NB4 (cell line): ENCODE results near the gene GP2.

Experiments
- DNase-seq: peaks from one replicate; pipeline ENCODE4 v3.0.0; 2010; ENCODE audit warnings: low read depth
- H3K4me3 ChIP-seq: one replicate; pipeline ENCODE4 v1.5.1; 2011; ENCODE audit warnings: mild to moderate bottlenecking, low read depth, low read length, moderate library complexity
- CTCF ChIP-seq: IDR thresholded peaks from one replicate; pipeline ENCODE4 v1.5.1; 2012; ENCODE audit warnings: low read depth, low read length
- MYC ChIP-seq: IDR thresholded peaks from 2 replicates; pipeline ENCODE4 v1.6.1; 2011; ENCODE audit warnings: low read depth, low read length
- POLR2A ChIP-seq: IDR thresholded peaks from 2 replicates; pipeline ENCODE4 v1.6.1; 2011; ENCODE audit warnings: mild to moderate bottlenecking; ENCODE audit not compliant: insufficient read length; ENCODE audit errors: extremely low read depth
- TF ChIP-seq, protein P1 (sequence below): IDR thresholded peaks from 2 replicates; pipeline ENCODE4 v1.6.1; 2011; ENCODE audit warnings: low read depth, low read length

GP2 gene

DNA sequence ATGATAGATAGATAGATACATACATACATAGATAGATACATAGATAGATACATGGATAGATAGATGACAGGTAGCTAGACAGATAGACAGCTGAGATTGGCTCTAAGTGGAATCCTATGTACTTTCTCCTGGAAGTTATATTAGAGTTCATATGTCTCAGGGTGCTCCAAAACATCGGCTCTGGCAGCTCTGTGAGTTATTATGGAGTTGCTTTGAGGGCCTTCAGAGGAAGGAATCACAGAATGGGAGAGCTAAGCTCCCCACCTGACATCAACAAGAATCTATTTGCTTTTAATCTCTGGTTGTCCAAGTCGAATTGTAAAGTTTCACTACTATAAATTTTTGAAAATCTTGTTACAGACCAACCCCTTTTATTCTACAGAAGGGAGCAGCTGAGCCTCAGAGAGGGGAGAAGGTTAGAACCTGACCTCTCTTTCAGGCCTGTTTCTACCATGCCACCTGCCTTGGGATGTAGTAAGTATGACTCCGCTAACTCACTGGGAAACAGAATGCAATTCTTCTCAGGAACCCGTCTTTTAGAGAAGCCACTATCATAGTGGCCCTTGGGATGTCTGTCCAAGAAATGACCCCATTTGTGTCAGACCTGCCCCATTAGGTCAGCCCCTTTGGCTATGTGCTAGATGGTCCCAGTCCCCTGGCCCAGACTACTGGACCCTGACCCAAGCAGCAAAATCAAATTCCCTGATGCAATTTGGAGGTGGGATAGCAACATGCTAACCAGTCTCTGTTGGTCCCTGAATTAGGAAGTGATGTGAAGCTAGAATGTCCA, 18.3 kb downstream of the GP2 start:
- H3K4me3 ChIP-seq: no peak overlapping the region
- no peak for DNase-seq
- TF ChIP-seq, protein P1, sequence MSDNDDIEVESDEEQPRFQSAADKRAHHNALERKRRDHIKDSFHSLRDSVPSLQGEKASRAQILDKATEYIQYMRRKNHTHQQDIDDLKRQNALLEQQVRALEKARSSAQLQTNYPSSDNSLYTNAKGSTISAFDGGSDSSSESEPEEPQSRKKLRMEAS: no peak
- TF ChIP-seq CTCF (no peak), POLR2A (no peak), MYC (no peak)

DNA sequence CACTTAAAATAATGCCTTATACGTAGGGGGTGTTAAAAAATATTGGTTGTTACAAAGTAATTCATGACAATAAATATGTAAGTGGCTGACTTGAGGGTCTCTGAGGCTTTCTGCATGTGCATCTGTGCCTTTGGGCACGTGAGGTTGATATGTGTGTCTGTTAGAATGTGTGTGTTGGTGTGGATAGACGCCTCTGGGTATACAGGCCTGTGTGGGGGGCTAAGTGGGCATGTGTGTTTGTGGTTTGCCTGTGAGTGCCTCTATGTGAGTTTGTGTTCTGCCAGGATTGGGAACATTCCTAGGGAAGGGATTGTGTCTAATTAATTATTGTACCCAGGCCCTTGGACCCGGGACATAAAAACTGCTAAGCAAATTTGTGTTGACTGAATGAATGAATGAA, 19.0 kb downstream of the GP2 start:
- TF ChIP-seq POLR2A: no peak
- TF ChIP-seq MYC: no peak
- no peak for TF ChIP-seq CTCF
- TF ChIP-seq, protein P1: no peak

DNA sequence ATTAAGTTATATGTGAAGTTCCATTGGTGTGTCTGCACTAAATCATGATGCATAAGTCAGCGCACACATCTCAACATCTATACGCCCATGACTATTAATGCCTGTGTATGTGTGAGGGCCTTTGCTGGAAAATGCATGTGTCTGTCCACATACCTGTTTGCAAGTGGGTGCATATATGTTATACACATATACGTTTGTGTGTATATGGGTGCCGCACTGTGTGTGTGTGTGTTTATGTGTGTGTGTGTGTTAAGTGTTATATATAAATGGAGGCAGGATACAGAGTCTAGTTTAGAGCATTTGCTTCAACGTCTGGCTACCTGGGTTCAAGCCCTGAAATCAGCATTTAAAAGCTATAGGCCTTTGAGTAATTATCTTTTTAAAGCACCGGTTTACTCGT, 19.5 kb downstream of the GP2 start:
- TF ChIP-seq, protein P1: no peak
- TF ChIP-seq CTCF (no peak), MYC (no peak), POLR2A (no peak)
- no peak for DNase-seq
- no peak overlapping the region for H3K4me3 ChIP-seq

More for the DNA sequence above, 19.0 kb downstream of the GP2 start:
- DNase-seq: no peak
- H3K4me3 ChIP-seq: no peak overlapping the region

DNA sequence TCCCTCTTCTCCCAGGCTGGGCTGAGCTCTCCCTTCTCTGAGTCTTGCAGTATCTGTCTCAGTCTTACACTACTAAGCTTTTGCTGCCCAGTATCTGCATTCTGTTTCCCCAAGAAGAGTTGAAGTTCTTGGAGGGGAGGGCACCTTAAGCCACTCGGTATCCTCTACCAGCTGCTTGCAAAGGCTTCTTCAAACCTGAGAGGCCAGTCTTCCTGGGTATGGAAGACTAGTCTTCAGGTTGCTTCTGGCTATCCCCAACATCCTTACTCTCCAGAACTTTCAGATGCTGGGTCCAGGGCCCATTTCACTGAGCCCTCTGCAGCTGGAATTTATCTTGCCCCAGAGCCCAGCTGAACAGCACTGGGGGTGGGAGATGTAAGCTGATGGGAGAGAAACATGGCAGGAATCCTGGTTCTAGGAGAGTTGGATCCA, 20.1 kb downstream of the GP2 start:
- DNase-seq: no peak
- no peak overlapping the region for H3K4me3 ChIP-seq
- TF ChIP-seq CTCF (no peak), POLR2A (no peak), MYC (no peak)
- TF ChIP-seq, protein P1: no peak

- no peak for DNase-seq
- TF ChIP-seq CTCF (no peak), POLR2A (no peak), MYC (no peak)
- TF ChIP-seq, protein P1: no peak
- no peak overlapping the region for H3K4me3 ChIP-seq
Observed at GRCh38 chr16:20306401-20306800, 20.9 kb downstream of the GP2 start.

- TF ChIP-seq CTCF: no peak
- TF ChIP-seq, protein P1: no peak
- TF ChIP-seq MYC: no peak
- no peak for TF ChIP-seq POLR2A
- no peak overlapping the region for H3K4me3 ChIP-seq
- no peak for DNase-seq
Observed at GRCh38 chr16:20303012-20303411, 24.3 kb downstream of the GP2 start.
